ENCODE measurements around the gene FHAD1.

Gene FHAD1

DNA sequence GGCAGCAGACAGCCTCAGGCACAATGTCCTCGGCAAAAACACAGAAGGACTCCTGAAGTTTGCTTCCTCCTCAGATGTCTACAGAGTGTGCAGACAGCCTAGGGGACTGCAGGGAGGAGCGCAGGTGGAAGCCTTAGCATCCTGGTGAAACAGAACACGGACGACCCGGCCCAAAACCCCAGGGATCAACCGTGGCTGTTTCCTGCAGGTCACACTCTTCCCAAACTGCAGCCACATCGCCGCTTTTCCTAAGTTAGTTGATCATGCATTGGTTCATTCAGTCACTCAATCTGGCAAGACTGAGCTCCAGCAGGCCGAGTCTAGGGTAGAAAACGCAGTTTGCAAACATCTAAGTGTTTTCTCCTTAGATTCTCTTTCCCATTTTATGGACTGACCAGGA, 33.4 kb downstream of the FHAD1 start:
- in situ Hi-C loops (cut with HindIII; ENCODE audit: low sequenced_read_pairs) = no loop called here
- H3K4me3 ChIP-seq (ENCODE audit: low read depth, low read length) = no peak overlapping the region
- TF ChIP-seq, protein P1, sequence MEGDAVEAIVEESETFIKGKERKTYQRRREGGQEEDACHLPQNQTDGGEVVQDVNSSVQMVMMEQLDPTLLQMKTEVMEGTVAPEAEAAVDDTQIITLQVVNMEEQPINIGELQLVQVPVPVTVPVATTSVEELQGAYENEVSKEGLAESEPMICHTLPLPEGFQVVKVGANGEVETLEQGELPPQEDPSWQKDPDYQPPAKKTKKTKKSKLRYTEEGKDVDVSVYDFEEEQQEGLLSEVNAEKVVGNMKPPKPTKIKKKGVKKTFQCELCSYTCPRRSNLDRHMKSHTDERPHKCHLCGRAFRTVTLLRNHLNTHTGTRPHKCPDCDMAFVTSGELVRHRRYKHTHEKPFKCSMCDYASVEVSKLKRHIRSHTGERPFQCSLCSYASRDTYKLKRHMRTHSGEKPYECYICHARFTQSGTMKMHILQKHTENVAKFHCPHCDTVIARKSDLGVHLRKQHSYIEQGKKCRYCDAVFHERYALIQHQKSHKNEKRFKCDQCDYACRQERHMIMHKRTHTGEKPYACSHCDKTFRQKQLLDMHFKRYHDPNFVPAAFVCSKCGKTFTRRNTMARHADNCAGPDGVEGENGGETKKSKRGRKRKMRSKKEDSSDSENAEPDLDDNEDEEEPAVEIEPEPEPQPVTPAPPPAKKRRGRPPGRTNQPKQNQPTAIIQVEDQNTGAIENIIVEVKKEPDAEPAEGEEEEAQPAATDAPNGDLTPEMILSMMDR (IDR thresholded peaks at IDR 0.05; ENCODE audit: low read depth, low read length) = no peak
- DNase-seq (ENCODE audit: low read depth, low spot score) = no peak

DNA sequence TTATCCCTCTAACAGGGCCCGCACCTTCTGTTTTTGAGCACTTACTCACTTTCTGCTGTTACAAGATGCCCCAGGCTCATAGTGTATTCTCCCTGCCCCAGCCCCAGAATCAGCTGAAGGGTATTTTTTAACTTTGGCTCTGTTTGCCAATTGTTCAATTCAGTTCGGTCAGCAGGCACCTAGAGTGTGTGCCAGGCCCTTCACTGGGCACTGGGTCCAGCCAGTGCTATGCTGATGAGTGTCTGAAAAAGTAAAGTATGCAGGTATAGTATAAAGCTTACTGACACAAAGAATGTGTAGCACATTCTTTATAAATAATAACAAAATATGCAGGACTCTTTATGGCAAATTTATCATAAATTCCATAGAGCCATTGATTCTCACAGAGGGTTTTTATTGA, 35.0 kb downstream of the FHAD1 start:
- in situ Hi-C loops (cut with HindIII; ENCODE audit: low sequenced_read_pairs) = no loop called here
- no peak for DNase-seq (ENCODE audit: low read depth, low spot score)
- TF ChIP-seq, protein P1 (IDR thresholded peaks at IDR 0.05; ENCODE audit: low read depth, low read length) = no peak
- H3K4me3 ChIP-seq (ENCODE audit: low read depth, low read length) = no peak overlapping the region

DNA sequence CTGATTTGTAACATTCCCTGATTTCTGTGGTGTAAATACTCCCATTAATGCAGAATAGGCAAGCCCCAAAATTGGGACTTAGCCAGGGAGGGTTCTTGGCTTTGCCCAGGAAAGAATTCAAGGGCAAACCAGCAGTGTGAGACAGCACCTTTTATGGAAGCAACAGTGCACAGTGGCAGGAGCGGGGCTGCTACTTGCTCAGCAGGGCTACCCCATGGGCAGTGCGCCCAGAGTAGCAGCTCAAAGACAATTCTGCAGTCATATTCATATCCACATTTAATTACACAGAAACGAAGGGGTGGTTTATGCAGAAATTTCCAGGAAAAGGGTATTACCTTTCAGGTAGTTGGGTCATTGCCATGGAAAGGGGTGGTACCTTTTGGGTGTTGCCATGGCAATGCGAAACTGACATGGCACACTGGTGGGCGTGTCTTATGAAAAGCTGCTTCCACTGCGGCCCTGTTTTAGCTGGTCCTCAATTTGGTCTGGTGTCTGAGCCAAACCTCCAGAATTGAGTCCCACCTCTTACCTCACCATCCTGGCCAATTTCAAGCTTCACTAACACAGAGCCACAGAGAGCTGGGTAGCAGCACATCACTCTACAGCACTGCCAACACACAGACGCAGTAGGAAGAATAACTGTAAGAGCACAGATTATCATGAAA, 35.9 kb downstream of the FHAD1 start:
- H3K4me3 ChIP-seq (ENCODE audit: low read depth, low read length) = no peak overlapping the region
- DNase-seq (ENCODE audit: low read depth, low spot score) = no peak
- TF ChIP-seq, protein P1 (IDR thresholded peaks at IDR 0.05; ENCODE audit: low read depth, low read length) = no peak
- in situ Hi-C loops (cut with HindIII; ENCODE audit: low sequenced_read_pairs) = no loop called here

DNA sequence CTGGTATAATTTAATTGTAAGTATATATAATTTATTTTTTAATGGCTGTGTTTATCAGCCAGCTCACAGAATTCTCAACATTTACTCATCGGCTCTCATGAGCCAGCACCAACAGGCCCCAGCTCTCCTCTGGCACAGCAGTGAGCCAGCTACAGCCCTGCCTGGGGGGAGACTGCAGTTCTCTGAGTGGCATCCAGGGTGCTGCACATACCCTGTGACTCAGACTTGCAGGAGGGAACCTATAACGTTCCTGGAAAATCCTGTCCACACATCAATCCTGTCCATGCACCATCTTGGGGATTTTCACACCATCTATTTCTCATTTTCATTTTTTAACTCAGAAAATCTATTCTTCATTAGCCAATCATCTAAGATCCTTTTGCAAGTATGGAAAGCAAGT, 36.5 kb downstream of the FHAD1 start:
- TF ChIP-seq, protein P1 (IDR thresholded peaks at IDR 0.05; ENCODE audit: low read depth, low read length) = no peak
- DNase-seq (ENCODE audit: low read depth, low spot score) = no peak
- in situ Hi-C loops (cut with HindIII; ENCODE audit: low sequenced_read_pairs) = no loop called here
- no peak overlapping the region for H3K4me3 ChIP-seq (ENCODE audit: low read depth, low read length)

DNA sequence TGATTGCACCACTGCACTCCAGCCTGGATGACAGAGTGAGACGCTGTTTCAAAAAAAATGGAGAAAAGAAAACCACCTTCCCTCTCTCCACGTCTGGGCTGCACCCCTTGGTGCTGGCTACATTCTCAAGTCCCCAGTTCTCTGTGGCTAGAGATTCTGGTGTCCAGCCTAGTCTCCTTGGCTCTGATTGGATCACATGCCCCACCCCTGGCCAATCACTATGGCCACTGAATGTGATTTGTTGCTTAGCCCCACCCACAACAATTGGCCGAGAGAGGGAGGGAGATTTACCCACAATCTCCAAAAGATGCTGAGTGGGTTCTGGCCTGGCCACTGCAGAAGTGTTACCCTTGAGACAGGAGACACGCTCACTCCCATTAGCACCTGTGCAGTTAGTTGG, 39.4 kb downstream of the FHAD1 start:
- in situ Hi-C loops (cut with HindIII; ENCODE audit: low sequenced_read_pairs) = no loop called here
- no peak for DNase-seq (ENCODE audit: low read depth, low spot score)
- H3K4me3 ChIP-seq (ENCODE audit: low read depth, low read length) = no peak overlapping the region
- TF ChIP-seq, protein P1 (IDR thresholded peaks at IDR 0.05; ENCODE audit: low read depth, low read length) = no peak

DNA sequence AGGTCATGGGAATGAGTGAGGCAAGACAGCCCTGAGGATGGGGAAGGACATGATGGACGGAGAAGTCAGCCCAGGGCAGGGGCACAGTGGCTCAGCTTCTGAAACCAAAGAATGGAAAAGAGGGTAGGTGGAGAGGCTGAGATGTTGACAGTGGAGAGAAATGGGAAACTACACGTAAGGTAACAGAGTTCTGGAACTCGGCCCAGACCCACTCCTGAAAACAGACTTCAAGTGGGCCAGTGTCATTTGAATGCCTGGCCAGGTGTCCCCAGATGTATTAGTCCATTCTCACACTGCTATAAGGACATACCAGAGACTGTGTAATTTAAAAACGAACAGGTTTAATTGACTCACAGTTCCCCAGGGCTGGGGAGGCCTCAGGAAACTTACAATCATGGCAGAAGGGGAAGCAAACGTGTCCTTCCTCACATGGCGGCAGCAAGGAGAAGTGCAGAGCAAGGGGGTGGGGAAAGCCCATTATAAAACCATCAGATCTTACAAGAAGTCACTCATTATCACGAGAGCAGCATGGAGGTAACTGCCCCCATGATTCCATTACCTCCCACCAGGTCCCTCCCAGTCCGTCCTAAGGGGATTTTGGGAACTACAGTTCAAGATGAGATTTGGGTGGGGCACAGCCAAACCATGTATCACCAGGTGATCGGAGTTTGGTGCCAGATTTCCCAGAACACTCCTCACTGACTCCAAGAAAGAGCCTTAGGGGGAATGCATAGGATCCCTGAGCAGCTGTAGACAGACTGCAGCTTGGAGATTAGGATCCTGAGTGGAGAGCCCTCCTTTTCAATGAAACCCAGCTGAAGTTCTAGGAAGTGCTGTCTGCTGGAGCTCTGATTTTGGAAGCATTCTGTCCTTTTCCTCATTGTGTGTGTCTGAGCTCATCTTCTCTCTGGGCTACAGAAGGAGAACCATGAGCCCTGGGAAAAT, 40.3 kb downstream of the FHAD1 start:
- H3K4me3 ChIP-seq (ENCODE audit: low read depth, low read length) = no peak overlapping the region
- DNase-seq (ENCODE audit: low read depth, low spot score) = no peak
- in situ Hi-C loops (cut with HindIII; ENCODE audit: low sequenced_read_pairs) = no loop called here
- TF ChIP-seq, protein P1 (IDR thresholded peaks at IDR 0.05; ENCODE audit: low read depth, low read length) = no peak
